Eye (tissue), 1 donor: Measurements from ENCODE around the gene RTP2.

Experiments used
- DNase-seq: peaks from one replicate; pipeline ENCODE4 v3.0.0-alpha.2; 2015

RTP2 gene

GRCh38 chr3:187738331-187739093 lies 36.2 kb upstream of the RTP2 start:
- DNase-seq, result peak; percentile 98

- no peak for DNase-seq
Measured at GRCh38 chr3:187738071-187738330, 35.6 kb upstream of the RTP2 start.

- DNase-seq, result peak; percentile 86
Measured at GRCh38 chr3:187737368-187738070, 35.2 kb upstream of the RTP2 start.

- DNase-seq, result no peak
Measured at GRCh38 chr3:187737006-187737367, 34.6 kb upstream of the RTP2 start.

GRCh38 chr3:187736418-187736871 lies 34.1 kb upstream of the RTP2 start:
- DNase-seq, result no peak

- no peak for DNase-seq
Measured at GRCh38 chr3:187735837-187736236, 33.5 kb upstream of the RTP2 start.

GRCh38 chr3:187735383-187735782 lies 33.0 kb upstream of the RTP2 start:
- no peak for DNase-seq

GRCh38 chr3:187734841-187735240 lies 32.5 kb upstream of the RTP2 start:
- no peak for DNase-seq

- no peak for DNase-seq
Measured at GRCh38 chr3:187733371-187733770, 31.0 kb upstream of the RTP2 start.

GRCh38 chr3:187729598-187729997 lies 27.2 kb upstream of the RTP2 start:
- DNase-seq, result no peak

GRCh38 chr3:187728940-187729583 lies 26.7 kb upstream of the RTP2 start:
- no peak for DNase-seq

GRCh38 chr3:187728248-187728647 lies 25.9 kb upstream of the RTP2 start:
- no peak for DNase-seq

GRCh38 chr3:187726564-187726963 lies 24.2 kb upstream of the RTP2 start:
- DNase-seq, result no peak

- peak; percentile 33 for DNase-seq
Measured at GRCh38 chr3:187725653-187726370, 23.5 kb upstream of the RTP2 start.

- no peak for DNase-seq
Measured at GRCh38 chr3:187725224-187725623, 22.9 kb upstream of the RTP2 start.

- no peak for DNase-seq
Measured at GRCh38 chr3:187722206-187722612, 19.9 kb upstream of the RTP2 start.

- DNase-seq, result no peak
Measured at GRCh38 chr3:187721055-187721454, 18.7 kb upstream of the RTP2 start.

- no peak for DNase-seq
Measured at GRCh38 chr3:187720337-187720670, 17.9 kb upstream of the RTP2 start.

GRCh38 chr3:187719628-187720336 lies 17.4 kb upstream of the RTP2 start:
- DNase-seq, result no peak

- DNase-seq, result no peak
Measured at GRCh38 chr3:187718802-187719201, 16.4 kb upstream of the RTP2 start.

GRCh38 chr3:187717572-187717971 lies 15.2 kb upstream of the RTP2 start:
- no peak for DNase-seq

- DNase-seq, result peak; percentile 90
Measured at GRCh38 chr3:187714404-187714979, 12.1 kb upstream of the RTP2 start.

GRCh38 chr3:187713504-187713903 lies 11.1 kb upstream of the RTP2 start:
- no peak for DNase-seq
